ENCODE data around the gene SPATA19.

The SPATA19 gene

GRCh38 chr11:133818302-133818701 is 27.0 kb downstream of the SPATA19 start:
- H3K9ac ChIP-seq (ENCODE audit: low read depth, low read length) = no peak overlapping the region
- no peaks in the 10 kb centered on the region for H3K9me3 ChIP-seq (ENCODE audit: control insufficient read depth, insufficient read depth, low read length)
- H3K36me3 ChIP-seq (ENCODE audit: insufficient read depth, low read length) = no peaks in the 10 kb centered on the region
- no peaks in the 10 kb centered on the region for H3K4me1 ChIP-seq (ENCODE audit: insufficient read depth, low read length)

DNA sequence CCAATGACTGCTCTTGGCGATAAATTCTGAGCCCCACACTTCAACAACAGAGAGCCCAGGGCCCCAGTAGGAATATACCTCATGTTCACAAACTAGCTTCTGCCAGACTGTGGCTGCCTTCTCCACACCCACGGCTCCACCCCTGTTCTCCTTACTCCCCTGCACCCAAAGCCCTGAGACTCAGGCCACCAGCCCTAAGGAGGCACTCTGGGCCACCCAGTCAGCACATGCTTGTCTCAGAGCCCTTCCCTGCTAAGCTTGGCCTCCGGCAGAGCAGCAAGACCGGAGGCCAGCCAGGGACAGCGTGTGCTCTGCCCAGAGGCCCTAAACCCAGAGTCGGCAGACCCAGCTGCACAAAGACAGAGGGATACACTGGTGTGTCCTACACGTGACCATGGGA is 27.9 kb downstream of the SPATA19 start:
- Histone ChIP-seq H3K4me1 (ENCODE audit: insufficient read depth, low read length) (no peaks in the 10 kb centered on the region), H3K9me3 (ENCODE audit: control insufficient read depth, insufficient read depth, low read length) (no peaks in the 10 kb centered on the region), H3K9ac (ENCODE audit: low read depth, low read length) (no peak overlapping the region)

GRCh38 chr11:133816146-133816870 is 29.0 kb downstream of the SPATA19 start:
- Histone ChIP-seq H3K9ac (ENCODE audit: low read depth, low read length) (no peak overlapping the region), H3K4me1 (ENCODE audit: insufficient read depth, low read length) (peaks cover 2% of the 10 kb centered on the region), H3K36me3 (ENCODE audit: insufficient read depth, low read length) (no peaks in the 10 kb centered on the region), H3K9me3 (ENCODE audit: control insufficient read depth, insufficient read depth, low read length) (no peaks in the 10 kb centered on the region)

More for the DNA sequence above, 27.9 kb downstream of the SPATA19 start:
- no peaks in the 10 kb centered on the region for H3K36me3 ChIP-seq (ENCODE audit: insufficient read depth, low read length)

DNA sequence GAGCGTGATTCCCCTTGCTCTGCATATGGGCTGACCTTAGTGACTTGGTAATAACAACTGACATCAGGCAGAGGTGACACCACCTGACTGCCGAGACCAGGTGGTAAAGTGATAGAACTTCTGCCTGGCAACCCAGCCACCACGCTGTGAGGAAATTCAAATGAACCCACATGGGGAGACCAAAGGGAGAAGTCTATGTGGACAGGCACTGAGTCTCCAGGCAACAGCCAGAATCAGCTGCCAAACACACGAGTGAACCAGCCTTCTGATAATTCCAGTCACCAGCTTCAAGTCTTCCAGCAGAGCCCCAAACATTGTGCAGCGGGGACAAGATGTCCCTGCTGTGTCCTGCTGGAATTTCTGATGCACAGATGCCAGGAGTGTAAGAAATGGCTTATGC is 29.7 kb downstream of the SPATA19 start:
- no peaks in the 10 kb centered on the region for H3K9me3 ChIP-seq (ENCODE audit: control insufficient read depth, insufficient read depth, low read length)
- H3K36me3 ChIP-seq (ENCODE audit: insufficient read depth, low read length) = no peaks in the 10 kb centered on the region
- peaks cover 8% of the 10 kb centered on the region for H3K4me1 ChIP-seq (ENCODE audit: insufficient read depth, low read length)
- no peak overlapping the region for H3K9ac ChIP-seq (ENCODE audit: low read depth, low read length)

GRCh38 chr11:133814588-133815100 is 30.7 kb downstream of the SPATA19 start:
- H3K9ac ChIP-seq (ENCODE audit: low read depth, low read length) = no peak overlapping the region
- H3K4me1 ChIP-seq (ENCODE audit: insufficient read depth, low read length) = peaks cover 17% of the 10 kb centered on the region
- no peaks in the 10 kb centered on the region for H3K9me3 ChIP-seq (ENCODE audit: control insufficient read depth, insufficient read depth, low read length)
- H3K36me3 ChIP-seq (ENCODE audit: insufficient read depth, low read length) = no peaks in the 10 kb centered on the region

DNA sequence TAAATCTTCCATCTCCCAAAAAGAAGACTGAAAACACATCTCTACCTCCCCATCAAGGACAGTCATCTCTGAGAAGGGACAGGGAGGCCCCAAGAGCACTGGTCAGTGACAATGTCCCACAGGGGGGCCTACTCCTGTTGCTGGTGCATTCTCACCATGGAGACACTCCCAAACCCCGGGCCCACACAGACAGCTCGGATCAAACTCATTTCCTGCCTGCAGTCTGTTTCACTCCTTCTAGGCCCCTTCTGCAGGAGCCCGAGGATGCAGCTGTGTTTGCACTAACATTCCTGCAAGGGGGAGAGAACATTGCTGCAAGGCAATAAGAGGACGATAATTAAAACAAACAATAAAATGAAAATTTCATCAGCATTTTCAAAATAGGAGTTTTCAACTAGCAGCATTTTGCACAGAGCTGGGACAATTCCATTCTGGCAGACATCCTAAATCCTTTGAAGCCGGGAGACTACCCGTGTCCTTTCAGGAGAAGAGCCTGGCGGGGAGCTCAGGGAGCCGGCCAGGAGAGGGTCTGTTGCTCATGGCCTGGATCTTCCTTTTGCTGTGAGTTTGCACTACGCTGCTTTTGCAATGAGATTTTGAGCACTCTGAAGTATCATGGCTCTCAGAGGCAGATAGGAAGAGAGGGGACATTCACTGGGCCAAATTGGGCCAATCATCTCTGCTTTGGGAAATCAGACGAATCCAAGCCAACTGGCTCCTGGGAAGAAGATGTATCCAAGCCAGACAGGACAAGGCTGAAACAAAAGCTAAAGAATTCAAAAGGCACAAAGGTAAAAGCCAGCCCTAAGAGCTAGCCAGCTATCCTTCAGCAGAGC is 33.2 kb downstream of the SPATA19 start:
- no peak overlapping the region for H3K9ac ChIP-seq (ENCODE audit: low read depth, low read length)
- no peaks in the 10 kb centered on the region for H3K36me3 ChIP-seq (ENCODE audit: insufficient read depth, low read length)
- no peaks in the 10 kb centered on the region for H3K9me3 ChIP-seq (ENCODE audit: control insufficient read depth, insufficient read depth, low read length)
- H3K4me1 ChIP-seq (ENCODE audit: insufficient read depth, low read length) = peaks cover 30% of the 10 kb centered on the region

DNA sequence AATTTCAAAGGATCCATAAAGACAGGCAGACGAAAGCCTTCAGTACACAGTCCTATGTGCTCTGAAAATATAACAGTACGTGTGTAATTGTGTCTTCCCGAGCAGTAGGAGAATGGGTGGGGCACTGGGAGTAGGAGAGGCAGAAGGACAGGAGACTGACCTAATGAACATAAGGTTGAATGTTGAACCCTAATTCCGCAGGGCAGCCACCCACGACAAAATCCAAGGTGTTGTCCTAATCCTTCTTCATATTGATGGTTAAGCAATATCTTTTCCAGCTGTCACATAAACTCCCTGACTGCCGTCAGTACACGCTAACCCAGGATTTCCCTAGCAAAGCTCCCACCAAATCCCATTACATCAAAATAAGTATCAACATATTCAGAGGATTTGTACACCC is 34.5 kb downstream of the SPATA19 start:
- Histone ChIP-seq H3K9me3 (ENCODE audit: control insufficient read depth, insufficient read depth, low read length) (0 out of 2 replicates have a peak, but pooled peaks cover 2% of the 10 kb centered on the region), H3K9ac (ENCODE audit: low read depth, low read length) (no peak overlapping the region), H3K36me3 (ENCODE audit: insufficient read depth, low read length) (no peaks in the 10 kb centered on the region), H3K4me1 (ENCODE audit: insufficient read depth, low read length) (peaks cover 30% of the 10 kb centered on the region)

DNA sequence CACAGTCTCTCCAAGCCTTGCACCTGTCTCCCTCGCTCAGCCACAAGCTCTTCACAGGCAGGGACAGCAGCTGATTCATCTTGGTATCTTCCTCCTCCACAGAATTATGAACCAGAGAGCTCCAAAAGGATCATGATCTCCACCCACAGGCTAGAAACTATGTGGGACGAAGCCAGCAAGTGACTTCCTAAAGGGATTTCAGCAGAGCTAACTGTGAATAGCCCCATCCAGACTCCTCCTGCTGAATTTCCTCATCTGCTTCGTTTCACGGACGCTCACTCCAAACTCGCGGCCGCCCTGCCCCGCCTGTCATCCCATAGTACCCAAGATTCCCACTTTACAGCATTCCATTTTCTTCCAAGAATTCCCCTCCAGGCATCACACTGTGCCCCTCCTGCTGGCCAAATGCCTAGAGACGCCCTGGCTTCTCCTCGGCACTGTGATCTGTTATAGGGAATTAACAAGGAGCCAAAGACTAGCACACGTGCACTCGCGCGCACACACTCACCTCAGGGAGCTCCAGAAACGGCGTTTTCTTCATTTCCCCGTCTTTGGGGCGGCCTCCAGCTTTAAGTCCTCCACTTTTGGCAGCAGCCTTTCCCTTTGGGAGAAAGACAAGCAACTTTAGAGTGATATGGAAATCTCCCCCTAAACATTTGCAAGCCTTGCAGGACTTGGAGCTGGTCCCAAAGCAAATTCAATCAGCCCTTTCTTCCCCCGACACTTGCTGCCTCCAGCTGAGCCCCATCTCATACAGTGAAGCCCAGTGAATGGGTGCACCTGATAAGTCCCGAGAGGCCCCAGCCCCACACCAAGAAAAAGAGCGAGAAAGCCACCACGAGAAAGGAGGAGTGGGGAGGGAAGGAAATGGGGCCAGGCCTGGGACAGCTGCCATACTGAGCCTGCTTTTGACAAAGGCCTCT is 35.5 kb downstream of the SPATA19 start:
- Histone ChIP-seq H3K9me3 (ENCODE audit: control insufficient read depth, insufficient read depth, low read length) (0 out of 2 replicates have a peak, but pooled peaks cover 2% of the 10 kb centered on the region), H3K9ac (ENCODE audit: low read depth, low read length) (no peak overlapping the region), H3K4me1 (ENCODE audit: insufficient read depth, low read length) (peaks cover 30% of the 10 kb centered on the region), H3K36me3 (ENCODE audit: insufficient read depth, low read length) (no peaks in the 10 kb centered on the region)

GRCh38 chr11:133808393-133809140 is 36.7 kb downstream of the SPATA19 start:
- Histone ChIP-seq H3K4me1 (ENCODE audit: insufficient read depth, low read length) (peaks cover 30% of the 10 kb centered on the region), H3K9ac (ENCODE audit: low read depth, low read length) (no peak overlapping the region), H3K36me3 (ENCODE audit: insufficient read depth, low read length) (no peaks in the 10 kb centered on the region), H3K9me3 (ENCODE audit: control insufficient read depth, insufficient read depth, low read length) (0 out of 2 replicates have a peak, but pooled peaks cover 2% of the 10 kb centered on the region)

DNA sequence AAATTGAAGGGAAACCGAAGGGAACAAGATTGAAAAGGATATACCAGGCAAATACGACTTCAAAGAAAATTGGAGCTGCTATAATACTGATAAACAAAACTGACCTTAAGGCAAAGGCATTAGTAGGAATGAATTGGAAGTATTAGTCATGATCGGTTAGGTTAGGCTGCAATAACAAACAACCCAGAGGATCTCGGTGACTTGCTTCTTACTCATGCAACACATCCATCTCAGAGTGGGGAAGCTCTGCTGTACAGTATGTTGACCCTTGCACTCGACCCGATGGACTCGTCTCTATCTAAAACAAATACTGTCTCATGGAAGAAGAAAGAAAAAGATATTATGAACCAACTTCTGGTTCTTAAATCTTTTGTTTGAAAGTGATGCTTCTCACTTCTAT is 42.3 kb downstream of the SPATA19 start:
- Histone ChIP-seq H3K4me1 (ENCODE audit: insufficient read depth, low read length) (no peaks in the 10 kb centered on the region), H3K9ac (ENCODE audit: low read depth, low read length) (no peak overlapping the region), H3K36me3 (ENCODE audit: insufficient read depth, low read length) (no peaks in the 10 kb centered on the region), H3K9me3 (ENCODE audit: control insufficient read depth, insufficient read depth, low read length) (0 out of 2 replicates have a peak, but pooled peaks cover 2% of the 10 kb centered on the region)

DNA sequence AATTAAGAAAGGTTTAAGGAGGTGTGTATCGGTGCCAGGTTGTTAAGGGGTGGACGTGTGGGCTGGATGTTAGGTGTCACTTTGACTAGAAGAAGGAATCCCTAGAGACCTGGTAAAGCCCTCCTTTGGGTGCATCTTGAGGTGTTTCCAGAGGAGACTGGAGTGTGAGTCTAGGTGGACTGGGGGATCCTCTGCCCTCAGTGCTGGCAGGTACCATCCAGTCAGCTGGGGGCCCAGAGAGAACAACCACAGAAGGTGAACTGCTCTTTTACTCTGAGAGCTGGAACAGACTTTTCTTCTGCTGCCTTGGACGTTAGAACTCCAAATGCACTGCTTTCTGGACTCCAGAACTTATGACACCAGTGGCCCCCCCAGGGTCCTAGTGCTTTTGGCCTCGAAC is 44.0 kb downstream of the SPATA19 start:
- 0 out of 2 replicates have a peak, but pooled peaks cover 2% of the 10 kb centered on the region for H3K9me3 ChIP-seq (ENCODE audit: control insufficient read depth, insufficient read depth, low read length)
- no peaks in the 10 kb centered on the region for H3K36me3 ChIP-seq (ENCODE audit: insufficient read depth, low read length)
- H3K4me1 ChIP-seq (ENCODE audit: insufficient read depth, low read length) = no peaks in the 10 kb centered on the region
- H3K9ac ChIP-seq (ENCODE audit: low read depth, low read length) = no peak overlapping the region

- H3K36me3 ChIP-seq (ENCODE audit: insufficient read depth, low read length) = no peaks in the 10 kb centered on the region
- H3K9ac ChIP-seq (ENCODE audit: low read depth, low read length) = no peak overlapping the region
- no peaks in the 10 kb centered on the region for H3K4me1 ChIP-seq (ENCODE audit: insufficient read depth, low read length)
- no peaks in the 10 kb centered on the region for H3K9me3 ChIP-seq (ENCODE audit: control insufficient read depth, insufficient read depth, low read length)
Observed at GRCh38 chr11:133800666-133801065, 44.6 kb downstream of the SPATA19 start.

DNA sequence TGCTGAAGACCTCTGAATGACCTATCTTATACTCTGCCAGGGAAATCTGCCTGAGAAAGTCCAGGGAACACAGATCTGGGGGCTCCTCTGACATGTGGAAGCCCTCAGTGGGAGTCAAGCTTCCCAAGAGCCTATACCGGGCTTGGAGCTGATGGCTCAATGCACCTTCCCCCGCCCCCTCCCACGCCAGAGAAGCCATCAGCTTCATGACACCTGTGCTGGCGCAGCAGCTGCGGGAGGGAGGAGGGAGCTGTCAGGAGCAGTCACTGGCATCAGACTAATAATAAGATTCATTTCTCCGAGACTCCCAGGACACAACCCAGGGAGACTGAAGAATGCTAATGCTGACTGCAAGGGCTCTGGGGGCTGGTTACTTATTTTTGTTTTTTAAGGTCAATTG is 47.8 kb downstream of the SPATA19 start:
- Histone ChIP-seq H3K4me1 (ENCODE audit: insufficient read depth, low read length) (no peaks in the 10 kb centered on the region), H3K36me3 (ENCODE audit: insufficient read depth, low read length) (no peaks in the 10 kb centered on the region), H3K9me3 (ENCODE audit: control insufficient read depth, insufficient read depth, low read length) (no peaks in the 10 kb centered on the region), H3K9ac (ENCODE audit: low read depth, low read length) (no peak overlapping the region)
